TTC549 (cell line): ENCODE data around the gene C1QA.

Source experiments
- FAIRE-seq: peaks from 2 replicates; lab custom pipeline; 2012; peaks lifted over from hg19 to GRCh38; lab: Jason Lieb, UNC

Gene C1QA, protein sequence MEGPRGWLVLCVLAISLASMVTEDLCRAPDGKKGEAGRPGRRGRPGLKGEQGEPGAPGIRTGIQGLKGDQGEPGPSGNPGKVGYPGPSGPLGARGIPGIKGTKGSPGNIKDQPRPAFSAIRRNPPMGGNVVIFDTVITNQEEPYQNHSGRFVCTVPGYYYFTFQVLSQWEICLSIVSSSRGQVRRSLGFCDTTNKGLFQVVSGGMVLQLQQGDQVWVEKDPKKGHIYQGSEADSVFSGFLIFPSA

DNA sequence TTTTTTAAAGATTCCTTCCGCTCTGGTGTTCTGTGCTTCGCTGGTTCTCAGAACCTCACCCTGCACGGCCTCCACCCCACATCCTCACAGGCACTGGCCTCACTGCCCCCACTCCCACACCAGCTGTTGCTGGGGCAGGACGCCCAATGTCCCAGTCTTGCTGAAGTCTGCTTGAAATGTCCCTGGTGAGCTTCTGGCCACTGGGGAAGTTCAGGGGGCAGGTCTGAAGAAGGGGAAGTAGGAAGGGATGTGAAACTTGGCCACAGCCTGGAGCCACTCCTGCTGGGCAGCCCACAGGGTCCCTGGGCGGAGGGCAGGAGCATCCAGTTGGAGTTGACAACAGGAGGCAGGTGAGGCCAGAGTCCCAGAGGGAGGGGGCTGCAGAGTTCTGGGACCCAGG, at the start of gene C1QA:
Gene C1QA, plus strand, starts transcription at position 276 of the 400 bp plus-strand sequence. CDS start 989 bp downstream, outside the sequence.
- FAIRE-seq: no peak

DNA sequence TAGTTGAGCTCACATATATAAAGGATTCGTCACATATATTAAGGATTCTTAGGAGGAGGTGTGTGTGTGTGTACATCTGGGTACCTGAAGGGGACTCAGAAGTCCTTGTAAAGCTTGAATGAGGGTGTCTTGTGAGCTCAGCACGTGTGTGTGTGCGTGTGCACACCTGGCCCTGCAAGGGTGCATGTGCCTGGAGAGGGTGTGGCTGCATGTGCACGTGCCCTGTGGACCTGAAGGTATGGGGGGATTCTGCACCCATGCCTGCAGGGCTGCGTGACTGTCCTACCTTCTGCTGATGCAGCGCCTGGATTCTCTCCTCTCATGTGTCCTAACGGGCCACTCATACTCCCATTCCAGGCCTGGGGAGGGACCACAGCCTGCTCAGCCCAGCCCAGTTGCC, 49.2 kb upstream of the C1QA start:
- FAIRE-seq: no peak

DNA sequence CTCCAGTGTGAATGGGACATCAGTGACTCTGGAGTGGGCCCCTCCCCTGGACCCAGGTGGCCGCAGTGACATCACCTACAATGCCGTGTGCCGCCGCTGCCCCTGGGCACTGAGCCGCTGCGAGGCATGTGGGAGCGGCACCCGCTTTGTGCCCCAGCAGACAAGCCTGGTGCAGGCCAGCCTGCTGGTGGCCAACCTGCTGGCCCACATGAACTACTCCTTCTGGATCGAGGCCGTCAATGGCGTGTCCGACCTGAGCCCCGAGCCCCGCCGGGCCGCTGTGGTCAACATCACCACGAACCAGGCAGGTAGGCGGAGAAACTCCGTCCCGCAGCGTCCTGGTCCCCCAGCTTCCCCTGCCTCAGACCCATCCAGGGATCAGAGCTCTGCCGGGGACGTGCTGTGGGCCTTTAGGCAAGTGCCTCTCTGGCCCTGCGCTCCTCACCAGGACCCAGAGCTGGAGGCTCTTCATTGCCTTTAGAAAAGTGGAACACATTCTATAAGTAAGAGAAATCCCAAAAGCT, 47.5 kb upstream of the C1QA start:
- FAIRE-seq: no peak

DNA sequence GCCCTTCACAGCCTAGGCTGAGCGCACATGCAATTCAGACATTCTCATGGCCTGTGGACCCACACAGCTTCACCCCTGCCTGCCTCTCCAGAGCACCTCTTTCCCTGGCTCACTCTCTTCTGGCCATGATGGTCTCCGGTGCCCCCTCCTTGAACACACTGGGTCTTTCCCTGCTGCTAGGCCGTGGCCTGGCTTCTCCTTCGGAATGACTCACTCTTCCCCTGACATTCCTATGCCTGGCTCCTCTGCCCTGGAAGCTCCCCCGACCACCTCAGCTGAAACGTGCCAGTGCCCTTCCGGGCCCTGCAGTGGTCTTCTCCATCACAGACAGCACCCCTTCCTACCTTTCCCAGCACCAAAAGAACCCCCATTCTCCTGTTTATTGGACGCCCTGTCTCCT, 44.9 kb upstream of the C1QA start:
- FAIRE-seq: no peak

DNA sequence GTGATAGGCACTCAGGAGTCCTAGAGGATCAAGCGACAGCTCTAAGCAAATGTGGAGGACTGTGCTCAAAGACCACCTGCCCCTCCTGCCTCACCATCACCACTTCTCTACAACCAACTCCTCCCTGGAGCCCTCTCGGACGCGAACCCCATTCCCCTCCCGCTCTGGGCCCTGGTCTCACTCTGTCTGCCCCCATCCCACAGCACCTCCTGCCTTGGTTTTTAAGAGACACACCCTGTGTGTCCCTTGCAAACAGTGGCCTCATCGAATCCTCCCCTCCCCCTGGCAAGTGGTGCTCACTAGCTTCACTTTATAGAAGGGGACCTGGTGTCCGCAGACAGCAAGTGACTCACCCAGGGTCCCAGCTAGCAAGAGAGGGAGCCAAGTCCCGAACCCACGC, 44.4 kb upstream of the C1QA start:
- FAIRE-seq: no peak

DNA sequence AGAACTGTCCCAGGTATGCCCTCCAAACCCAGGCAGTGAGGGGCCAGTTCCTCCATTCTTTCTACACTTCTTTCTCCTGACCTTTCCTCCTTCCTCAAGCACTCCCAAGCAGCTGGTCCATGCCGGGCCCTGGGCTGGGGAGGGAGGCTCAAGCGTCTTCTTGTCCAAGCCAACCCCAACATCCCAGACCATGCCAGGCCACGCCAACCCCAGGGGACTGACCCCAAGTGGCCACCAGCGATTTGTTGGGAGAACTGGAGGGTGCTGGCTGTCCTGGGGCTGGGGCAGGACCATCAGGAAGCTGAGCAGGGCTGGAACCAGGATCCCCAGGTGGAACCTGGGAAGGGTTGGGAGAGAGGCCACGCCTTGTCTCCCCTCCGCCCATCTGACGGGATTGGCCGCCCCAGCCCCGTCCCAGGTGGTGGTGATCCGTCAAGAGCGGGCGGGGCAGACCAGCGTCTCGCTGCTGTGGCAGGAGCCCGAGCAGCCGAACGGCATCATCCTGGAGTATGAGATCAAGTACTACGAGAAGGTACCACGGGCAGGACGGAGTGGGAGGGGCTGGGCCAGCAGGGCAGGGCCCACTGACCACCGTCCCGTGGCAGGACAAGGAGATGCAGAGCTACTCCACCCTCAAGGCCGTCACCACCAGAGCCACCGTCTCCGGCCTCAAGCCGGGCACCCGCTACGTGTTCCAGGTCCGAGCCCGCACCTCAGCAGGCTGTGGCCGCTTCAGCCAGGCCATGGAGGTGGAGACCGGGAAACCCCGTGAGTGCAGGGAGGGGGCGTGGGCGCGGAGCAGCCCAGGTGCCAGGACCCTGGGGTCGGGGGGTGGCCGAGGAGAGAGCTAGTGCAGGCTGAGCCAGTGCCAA, 43.3 kb upstream of the C1QA start:
- FAIRE-seq: no peak

DNA sequence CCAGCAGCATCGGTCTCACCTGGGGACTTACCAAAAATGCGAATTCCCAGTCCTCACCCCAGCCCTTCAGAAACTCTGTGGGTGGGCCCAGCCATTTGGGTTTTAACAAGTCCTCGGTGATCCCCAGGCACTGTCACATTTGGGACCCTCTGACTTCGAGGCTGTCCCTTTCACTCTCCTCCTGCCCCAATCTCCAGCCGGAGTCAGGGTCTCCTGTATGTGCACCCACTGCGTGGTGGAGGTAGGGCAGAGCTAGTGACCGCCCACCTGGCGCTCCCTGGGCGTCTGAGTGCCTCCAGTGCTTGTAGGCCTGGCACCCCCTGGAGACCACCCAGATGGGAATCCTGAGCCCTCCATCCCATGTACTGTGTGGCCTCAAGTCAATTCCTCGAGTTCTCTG, 42.0 kb upstream of the C1QA start:
- FAIRE-seq: no peak

DNA sequence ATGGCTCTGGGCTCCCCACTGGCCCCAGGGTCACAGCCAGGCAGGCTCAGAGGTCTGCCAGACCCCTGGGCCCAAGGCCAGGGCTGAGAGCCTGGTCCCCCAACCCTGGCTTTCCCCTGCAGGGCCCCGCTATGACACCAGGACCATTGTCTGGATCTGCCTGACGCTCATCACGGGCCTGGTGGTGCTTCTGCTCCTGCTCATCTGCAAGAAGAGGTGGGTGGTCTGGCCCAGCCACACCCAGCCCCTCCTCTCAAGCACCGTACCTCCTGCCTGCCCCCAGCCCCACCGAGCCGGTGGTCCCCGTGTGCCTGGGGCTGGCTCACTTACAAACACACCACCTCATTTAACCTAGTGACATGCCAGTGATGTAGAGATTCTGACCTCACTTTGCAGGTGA, 41.3 kb upstream of the C1QA start:
- FAIRE-seq: no peak

DNA sequence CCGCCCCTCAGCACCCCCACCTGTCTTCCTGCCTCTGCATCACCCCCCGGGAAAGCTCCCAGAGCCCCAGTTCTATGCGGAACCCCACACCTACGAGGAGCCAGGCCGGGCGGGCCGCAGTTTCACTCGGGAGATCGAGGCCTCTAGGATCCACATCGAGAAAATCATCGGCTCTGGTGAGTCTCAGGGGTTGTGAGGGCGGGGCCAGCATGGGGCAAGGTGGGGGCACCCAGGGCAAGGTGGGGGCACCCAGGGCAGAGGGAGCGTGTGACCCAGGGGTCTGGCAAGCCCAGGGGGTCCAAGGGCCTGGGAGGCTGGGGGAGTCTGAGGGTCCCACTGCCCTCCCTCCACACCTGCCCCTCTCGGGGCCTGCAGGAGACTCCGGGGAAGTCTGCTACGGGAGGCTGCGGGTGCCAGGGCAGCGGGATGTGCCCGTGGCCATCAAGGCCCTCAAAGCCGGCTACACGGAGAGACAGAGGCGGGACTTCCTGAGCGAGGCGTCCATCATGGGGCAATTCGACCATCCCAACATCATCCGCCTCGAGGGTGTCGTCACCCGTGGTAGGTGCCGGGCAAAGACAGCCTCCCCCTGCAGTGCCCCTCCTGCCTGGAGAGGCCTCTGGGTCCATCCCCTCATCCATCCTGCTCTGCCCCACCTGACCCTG, 39.0 kb upstream of the C1QA start:
- no peak for FAIRE-seq

DNA sequence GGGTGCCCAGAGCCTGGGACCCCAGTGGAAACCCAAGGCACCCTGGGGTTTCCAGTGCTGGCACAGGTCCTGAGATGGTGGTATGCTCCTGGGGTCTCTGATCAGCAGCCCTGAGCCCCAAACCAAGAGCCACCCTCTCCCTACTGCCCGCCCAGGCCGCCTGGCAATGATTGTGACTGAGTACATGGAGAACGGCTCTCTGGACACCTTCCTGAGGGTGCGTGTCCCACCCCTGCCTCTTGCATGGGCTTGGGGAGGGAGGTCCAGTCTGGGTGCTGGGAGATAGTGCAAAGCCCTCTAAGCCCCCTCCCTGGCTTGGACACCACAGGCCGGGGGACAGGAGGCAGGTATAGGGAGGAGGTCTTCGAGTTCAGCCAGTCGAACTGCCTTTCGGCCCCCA, 38.4 kb upstream of the C1QA start:
- no peak for FAIRE-seq

DNA sequence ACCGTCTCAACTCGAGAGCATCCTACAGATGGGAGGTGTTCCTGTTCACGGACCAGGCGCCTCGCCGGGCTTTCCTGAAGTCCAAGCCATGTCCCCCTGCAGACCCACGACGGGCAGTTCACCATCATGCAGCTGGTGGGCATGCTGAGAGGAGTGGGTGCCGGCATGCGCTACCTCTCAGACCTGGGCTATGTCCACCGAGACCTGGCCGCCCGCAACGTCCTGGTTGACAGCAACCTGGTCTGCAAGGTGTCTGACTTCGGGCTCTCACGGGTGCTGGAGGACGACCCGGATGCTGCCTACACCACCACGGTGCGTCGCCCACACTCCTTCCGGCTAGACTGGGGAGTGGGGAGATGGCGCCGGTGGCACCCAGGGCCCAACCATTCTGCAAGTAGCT, 37.7 kb upstream of the C1QA start:
- FAIRE-seq: no peak

DNA sequence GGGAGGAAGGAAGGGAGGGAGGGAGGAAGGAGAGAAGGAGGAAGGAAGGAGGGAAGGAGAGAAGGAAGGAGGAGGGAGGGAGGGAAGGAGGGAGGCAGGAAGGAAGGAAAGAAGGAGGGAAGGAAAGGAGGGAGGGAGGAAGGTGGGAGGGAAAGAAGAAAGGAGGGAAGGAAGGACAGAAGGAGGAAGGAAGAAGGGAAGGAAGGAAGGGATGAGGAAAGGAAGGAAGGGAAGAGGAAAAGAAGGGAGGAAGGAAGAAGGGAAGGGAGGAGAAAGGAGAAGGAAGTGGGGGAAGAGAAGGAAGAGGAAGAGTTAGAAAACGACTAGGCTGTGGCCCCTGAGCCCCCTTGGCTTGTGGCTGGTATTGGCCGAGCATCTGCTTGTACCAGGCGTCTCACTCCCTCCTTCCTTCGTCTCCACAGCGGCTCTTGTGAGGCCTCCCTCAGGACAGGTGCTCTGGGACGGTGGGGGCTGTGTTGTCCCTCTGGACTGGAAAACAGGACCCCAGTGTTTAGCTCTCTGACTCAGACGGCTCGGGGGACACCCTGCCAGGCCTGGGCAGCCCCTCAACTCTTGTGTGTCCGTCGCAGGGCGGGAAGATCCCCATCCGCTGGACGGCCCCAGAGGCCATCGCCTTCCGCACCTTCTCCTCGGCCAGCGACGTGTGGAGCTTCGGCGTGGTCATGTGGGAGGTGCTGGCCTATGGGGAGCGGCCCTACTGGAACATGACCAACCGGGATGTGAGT, 36.2 kb upstream of the C1QA start:
- FAIRE-seq: no peak

DNA sequence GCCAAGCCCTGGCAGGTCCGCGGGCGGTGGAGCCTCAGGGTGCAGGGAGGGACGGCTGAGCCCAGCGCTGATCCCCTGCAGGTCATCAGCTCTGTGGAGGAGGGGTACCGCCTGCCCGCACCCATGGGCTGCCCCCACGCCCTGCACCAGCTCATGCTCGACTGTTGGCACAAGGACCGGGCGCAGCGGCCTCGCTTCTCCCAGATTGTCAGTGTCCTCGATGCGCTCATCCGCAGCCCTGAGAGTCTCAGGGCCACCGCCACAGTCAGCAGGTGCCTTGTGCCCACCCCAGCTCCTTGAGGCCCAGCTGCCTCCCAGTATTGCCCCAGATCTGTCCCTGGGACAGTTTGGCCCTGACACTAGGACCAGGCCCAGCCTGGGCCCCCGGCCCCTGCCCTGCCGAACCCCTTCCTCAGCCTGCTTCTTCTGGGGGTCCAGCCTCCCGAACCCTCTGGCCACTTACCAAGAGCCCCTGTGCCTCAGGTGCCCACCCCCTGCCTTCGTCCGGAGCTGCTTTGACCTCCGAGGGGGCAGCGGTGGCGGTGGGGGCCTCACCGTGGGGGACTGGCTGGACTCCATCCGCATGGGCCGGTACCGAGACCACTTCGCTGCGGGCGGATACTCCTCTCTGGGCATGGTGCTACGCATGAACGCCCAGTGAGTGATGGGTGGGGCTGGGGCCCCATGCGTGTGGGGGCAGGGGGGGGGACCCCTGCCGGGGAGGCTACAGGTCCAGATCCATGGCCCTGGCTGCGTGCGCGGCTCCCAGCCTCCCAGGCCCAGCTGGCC, 35.4 kb upstream of the C1QA start:
- no peak for FAIRE-seq

DNA sequence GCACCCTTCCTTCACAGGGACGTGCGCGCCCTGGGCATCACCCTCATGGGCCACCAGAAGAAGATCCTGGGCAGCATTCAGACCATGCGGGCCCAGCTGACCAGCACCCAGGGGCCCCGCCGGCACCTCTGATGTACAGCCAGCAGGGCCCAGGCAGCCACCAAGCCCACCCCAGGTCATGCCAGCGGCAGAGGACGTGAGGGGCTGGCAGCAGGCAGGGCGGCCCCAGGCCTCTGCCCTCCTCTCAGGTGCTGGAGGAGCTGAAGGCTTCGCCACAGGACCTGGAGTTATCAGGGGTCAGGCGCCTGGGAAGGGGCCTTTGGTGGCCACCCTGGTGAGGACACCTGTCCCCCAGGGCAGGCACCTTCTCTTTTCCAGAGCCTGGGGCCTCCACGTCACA, 34.8 kb upstream of the C1QA start:
- FAIRE-seq: no peak

DNA sequence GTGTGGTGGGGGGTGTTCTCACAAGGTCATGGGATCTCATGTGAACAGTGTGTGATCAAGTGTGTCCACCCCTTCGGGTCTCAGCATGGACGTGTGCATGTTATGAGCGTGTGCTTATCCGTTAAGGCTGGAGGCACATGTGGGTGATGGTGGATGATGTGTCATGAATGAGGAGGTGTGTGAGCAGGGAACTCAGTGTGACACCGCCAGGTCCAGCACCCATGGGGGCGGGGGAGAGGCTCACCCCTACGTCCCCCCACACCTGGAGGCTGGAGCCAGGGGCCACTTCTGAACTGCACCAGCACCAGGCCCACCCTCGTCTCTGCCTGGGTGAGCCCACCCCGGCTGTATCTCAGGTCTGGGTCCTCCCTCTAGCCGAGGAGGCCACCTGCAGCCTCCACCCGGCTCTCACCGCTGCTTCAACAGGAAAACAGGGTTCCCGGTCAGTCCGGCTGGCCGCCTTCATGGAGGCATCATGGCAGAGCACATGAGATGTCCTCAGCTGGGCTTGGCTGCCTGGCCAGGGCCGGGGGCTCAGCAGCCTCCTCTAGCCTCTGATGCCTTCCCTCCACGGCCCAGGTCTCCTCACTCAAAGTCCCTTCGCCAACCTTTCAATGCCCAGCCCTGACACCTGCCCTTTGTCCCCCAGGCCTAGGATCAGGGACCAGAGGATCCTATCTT, 34.2 kb upstream of the C1QA start:
- no peak for FAIRE-seq

DNA sequence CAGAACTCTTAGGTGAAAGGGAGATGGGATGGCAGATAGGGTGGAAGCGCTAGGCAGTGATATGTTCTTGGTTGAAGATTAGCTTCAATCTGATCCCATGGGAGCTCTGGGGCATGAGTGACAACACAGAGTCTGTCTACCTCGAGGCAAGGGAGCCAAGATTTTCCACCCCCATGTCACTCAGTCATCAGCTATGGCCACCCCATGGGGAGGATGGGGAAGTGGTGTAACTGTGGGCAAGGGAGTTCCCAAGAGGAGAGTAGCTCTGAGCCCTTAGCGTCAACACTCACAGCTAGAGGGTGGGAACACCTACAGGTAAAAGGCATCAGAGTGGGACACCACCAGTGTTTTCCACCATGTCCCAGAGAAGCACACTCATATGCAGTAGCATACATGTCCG, 30.3 kb upstream of the C1QA start:
- no peak for FAIRE-seq

DNA sequence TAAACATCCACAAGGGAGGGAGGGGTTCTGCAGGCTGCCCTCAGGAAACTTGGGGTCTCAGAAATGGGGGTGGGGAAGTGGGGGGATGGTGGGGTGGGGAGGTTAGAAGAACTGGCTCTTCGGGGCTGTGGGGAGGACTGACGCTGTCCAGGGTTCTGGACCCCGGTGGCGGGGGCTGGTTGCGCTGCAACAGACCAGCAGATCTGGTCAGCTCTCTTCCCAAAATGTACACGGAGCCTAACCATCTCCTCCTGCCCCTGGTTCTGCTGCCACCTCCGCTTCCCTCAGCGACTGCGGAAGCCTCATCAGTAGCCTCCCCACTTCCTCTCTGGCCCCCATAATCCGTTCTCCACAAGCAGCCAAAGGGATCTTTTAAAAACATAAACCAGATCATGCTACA, 29.3 kb upstream of the C1QA start:
- no peak for FAIRE-seq

DNA sequence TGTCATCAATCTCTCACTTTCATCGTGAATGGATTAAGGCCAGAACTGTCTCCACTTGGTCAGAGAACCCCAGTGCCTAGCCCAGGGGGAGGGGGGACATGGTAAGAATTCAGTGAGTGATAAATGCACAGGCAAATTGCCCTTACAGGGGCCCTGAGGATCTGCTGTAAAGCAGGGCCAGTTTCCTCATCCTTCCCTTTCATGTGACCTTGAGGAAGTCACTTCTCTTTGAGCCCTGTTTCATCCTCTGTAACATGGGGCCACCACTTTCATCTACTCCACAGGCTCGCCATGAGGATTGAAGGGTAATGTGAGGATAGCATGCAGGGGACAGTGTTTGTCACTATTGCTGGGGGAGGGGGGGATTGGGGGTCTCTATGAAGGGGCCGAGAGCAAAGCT, 28.1 kb upstream of the C1QA start:
- FAIRE-seq: no peak

DNA sequence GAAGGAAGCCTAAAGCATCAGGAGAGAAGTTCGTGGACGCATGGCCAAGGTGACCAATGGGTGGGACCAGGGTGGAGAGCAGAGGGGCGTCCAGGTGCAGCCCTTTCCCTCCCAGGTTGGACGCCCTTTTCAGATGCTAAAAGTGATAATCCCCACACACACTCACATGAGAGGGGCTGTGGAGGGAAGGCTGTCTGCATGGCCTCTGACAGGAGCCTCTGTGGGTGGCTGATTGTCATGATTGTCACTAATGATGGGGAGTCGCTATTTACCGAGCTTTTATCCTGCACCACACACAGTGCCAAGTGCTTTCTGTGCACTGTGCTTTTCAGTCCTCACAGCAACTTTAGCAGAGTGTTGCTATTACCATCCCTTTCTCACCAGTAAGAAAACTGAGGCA, 27.1 kb upstream of the C1QA start:
- no peak for FAIRE-seq

DNA sequence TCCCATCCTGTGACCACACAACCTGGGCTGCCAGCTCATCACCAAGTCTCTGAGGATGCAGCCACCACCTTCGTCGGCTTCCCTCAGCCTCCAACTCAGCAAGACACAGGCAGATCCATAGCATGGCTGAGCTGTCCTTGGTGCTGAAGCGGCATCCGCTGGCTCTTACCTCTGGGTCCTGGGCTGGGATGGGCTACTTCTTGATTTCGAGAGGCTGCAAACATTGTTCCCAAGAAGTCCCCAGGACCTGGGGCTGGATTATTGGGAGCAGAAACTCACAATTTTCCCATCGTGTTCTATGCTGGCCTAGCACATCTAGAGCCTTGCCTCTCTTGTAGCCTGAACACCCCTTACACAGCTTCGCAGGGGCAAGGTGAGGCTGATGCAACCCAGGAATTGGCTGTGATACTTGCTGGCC, 24.9 kb upstream of the C1QA start:
- no peak for FAIRE-seq
